ENCODE data around the gene CALN1.
"Not testable (repeated sequence)": the region's sequence is repeated elsewhere in the genome, so short reads cannot be mapped to it uniquely, and the experiment has no call there.

The CALN1 gene

DNA sequence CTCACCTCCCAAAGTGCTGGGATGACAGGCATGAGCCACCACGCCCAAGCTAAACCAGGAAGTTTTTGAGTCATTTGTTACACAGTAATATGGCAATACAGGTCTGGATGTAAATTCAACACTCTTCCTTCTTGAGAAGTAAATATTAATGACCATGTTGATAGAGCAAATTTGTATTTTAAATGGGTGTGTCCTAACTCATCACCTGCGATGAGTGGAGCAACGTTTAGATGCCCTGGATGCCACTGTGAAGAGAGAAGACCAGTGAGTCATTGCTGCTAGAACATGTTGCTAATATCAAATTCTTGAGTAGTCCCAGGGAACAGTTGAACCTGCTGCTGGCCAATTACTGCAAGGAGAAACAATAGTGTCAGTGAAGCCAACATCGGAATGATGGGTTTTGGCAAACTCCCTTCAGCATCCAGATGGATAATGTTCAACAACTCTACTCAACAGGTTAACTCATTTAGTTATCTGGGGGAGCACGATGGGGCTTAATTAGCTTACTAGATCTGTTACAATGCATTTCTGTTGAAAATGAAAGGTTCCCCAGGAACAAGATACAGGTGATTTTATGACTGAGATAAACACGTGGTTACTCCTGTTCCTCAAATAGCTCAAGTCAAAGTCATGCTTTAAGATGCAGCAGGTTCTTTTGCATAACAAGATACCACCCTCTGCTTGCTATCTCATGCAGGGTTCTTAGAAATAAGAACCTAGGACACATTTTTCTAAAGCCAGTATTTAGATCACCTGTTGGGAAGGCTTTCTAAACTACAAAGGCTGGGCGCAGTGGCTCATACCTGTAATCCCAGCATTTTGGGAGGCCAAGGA is 146.8 kb downstream of the CALN1 start:
- no peak for DNase-seq

DNA sequence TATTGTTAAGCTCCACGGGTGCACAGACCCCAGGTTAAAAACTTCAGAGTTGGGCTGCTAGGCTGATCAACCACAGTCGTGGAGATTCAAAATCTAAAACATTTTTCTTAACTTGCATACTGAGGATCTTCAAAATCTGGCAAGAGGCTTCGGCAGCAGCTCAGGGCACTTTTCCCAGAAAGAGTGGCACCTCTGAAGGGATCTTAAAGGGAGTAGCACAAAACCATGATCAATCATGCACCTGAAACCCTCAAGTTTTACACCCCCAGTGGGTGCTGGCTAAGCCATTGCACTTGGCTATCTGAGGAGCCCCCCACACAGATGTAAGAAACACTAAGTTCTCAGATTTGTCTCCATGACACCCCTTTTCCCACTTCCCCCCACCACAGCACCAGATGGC is 151.7 kb downstream of the CALN1 start:
- no peak for DNase-seq

DNA sequence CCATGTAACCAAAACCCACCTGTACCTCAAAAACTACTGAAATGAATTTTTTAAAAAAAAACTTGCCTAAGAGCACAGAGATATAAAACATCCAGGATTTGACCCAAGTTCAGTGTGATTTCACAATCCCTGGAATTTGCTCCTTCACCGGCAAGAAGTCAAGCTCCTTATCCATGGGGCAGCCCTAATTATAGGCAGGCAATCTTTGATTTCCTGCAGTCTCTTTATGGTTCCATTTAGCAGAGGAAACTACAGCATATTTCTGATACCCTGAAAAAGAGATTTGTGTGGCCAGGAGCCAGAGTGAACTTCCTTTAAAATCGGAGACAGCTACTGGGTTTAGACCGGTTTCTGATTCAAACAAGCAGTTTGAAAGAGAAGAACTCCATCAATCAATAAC is 154.1 kb downstream of the CALN1 start:
- DNase-seq: no peak

DNA sequence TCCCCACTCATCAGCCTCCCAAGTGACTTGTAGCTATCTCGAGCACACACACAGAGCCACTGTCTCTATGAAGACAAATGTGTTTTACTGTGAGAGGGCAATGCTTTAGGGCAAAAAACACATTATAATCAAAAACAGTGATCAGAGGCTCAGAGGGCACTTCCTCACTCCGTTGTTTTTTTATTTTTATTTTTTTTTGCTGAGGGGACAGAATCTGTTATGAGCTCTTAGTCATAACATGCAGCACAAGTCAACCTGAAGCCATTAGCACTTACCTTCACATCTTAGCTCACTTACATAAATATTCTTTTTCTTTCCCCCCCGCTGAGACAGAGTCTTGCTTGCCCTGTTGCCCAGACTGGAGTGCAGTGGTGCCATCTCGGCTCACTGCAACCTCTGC is 157.7 kb downstream of the CALN1 start:
- DNase-seq: no peak

DNA sequence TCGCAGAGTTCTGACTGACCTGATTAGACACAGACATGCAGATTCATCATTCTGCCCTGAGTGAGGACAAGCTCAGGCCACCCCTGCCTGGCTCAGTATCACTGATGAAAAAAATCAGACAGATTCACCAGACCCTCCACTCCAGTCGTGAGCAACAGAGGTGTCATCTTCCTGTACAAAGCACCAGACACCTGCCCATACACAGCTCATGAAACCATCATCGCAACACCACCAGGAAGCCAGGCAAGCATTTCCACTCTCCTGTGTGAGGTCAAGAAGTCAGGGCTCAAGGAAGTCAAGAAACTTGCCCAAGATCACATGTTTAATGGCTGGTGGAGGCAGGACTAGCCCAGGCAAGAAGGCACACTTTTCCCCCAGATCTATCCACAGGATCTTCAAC is 163.0 kb downstream of the CALN1 start:
- no peak for DNase-seq

DNA sequence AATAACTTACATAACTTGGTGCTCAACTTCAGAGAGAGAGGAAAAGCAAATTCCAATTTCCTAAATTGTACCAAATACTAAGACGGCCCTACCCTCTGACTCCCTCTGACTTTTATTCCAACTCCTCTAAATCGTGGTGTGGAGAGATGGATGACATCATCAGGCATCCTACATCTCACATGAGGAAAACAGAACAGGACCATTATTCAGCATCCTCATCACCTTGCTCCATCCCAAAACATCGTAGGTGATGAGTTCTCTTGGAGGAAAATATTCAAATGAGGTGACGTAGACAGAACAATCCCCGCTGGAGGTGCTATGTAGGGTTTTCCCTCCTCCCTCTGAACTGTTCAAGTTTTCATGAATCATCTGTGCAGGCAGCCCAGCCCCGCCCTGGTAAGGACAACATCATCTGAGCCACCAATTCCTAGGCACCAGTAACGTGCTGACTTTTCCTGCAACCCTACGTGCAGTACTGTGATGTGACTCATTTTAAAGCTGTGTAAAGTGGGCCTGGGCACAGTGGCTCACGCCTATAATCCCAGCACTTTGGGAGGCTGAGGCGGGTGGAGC is 167.2 kb downstream of the CALN1 start:
- DNase-seq: no peak

DNA sequence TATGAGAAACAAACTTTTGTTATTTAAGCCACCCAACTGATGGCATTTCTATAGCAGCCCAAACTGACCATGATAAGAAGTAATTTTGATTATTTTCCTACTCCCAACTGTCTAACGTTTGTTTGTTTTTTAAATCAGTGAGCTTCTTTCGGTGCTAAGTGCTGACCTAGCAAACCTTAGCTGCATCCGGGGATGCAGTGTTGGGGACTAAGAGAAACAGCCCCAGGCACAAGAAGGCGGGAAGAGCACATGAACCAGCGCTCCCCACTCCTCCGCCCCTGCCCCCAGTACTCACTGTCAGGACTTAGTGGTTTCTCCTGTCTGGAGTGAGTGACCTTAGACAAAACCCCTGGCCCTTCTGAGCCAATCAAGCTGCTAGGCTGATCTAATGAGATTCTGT is 168.8 kb downstream of the CALN1 start:
- no peak for DNase-seq

DNA sequence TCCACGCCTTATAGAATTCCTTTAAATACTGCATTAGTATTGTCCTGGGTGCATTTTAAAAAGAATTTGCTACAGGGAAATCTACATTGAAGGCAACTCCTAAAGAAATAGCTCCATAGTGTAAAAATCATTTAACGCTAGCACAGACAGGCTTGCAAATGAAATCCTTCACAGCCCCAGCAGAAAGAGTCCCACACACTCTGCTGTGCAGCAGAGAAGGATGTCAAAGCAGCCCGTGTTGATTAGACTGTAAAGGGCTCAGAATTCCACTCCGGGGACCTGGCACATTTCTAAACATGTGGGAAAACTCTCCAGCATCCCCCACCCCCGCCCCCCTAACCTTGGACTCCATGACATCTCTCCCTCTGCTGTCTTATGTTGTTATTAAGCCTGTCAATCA is 176.8 kb downstream of the CALN1 start:
- DNase-seq: no peak

DNA sequence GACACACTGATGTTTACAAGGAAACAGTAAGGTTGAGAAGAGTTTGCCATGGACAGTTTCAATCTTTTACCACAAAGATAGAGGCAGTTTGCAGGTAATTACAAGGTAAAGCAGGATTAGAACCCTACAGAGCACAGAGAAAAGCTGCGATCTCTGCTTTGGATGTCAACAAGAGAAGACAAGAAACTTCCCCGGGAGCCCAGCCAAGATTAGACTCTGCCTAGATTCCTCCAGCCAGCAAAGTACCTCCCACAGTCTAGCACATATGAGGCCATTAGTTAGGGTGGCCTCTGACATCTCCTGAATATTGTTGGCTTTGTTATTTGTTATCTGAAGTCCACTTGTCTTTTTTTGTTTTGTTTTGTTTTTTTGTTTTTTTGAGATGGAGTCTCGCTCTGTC is 178.1 kb downstream of the CALN1 start:
- DNase-seq: no peak

DNA sequence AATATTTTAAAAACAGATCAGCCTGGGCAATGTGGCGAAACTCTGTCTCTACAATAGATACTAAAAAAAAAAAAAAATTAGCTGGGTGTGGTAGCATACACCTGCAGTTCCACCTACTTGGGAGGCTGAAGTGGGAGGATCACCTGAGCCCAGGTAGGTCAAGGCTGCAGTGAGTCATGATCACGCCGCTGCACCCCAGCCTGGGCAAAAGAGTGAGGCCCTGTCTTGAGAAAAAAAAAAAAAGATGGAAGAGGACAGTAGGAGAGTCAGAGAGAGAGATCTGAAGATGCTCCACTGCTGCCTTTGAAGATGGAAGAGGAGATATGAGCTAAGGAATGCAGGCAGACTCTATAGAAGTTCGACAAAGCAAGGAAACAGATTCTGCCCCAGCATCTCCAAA is 181.9 kb downstream of the CALN1 start:
- DNase-seq: no peak

DNA sequence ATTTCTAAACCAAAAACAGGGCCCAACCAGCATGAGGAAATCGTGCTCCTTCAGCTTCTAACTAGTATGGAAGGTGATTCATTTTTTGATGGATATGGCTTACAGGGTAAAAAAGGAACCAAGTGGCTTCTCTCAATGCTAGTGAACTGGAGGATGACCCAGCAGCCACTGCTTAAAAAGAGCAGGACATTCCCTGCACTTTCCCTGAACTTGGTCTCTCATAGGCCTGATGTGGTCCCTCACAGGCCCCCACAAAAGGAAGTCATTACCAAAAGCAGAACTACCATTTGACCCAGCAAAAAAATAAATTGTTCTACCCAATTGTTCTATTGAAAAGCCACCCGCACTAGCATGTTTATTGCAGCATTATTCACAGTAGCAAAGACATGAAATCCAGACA is 188.8 kb downstream of the CALN1 start:
- DNase-seq: no peak

DNA sequence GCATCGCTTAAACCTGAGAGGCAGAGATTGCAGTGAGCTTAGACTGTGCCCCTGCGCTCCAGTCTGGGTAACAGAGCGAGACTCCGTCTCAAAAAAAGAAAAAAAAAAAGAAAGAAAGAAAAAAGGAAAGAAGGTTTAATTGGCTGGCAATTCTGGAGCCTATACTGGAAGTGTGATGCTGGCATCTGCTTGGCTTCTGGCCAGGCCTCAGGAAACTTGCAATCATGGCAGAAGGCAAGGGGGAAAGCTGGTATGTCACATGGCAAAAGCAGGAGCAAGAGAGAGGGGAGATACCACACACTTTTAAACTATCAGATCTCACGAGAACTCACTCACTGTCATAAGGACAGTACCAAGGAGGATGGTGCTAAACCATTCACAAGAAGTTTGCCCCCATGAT is 190.0 kb downstream of the CALN1 start:
- no peak for DNase-seq

DNA sequence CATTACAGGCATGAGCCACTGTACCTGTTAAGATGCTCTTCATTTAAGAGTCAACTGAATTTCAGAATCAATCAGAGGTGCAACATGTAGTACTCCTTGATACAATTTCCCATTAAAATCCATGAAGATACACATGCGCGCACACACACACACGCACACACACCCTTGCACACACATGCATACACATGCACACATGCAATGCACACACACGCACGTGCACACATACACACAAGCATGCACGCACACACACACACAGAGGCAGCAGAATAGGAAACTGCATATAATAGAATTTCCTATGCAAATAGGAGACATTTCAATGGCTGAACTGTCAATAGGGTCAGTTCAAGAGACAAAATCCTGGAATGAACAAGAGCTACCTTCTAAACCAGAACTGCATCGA is 192.6 kb downstream of the CALN1 start:
- no peak for DNase-seq

DNA sequence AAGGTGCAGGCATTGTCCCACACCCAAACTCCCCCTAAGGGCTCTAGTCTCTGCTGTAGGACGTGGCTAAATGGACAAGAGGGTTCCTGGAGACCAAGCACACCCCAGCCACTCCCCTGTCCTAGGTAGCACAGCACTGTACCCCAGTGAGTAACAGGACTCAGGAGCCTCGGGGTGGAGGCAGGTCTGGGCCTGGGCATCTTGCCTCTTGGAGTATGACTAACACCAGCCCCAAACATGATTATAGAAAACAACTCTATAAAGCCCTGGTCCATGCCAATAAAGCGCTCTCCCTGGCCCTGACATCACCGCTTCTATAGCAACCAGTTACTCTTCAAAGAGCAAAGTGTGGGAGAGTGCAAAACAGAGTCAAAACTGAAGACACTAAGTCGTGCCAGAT is 195.0 kb downstream of the CALN1 start:
- DNase-seq: no peak

DNA sequence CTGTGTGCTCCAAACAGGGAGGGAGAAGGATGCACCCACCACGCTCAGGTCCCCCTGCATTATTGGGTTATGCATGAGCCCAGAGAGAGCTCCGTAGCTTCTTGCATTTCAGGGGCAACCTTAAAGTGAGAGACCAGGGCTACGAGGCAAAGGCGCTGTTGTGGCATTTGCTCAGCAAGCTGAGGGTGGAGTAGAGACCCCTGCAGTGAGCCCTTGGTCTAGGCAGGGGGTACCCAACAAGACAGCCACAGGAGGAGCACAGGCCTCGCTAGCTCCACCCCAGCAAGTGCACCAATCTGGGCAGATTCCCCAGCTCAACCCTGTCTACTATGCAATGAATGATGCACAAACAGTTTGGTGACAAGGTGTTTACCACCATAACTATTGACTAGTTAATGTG is 198.4 kb downstream of the CALN1 start:
- no peak for DNase-seq

DNA sequence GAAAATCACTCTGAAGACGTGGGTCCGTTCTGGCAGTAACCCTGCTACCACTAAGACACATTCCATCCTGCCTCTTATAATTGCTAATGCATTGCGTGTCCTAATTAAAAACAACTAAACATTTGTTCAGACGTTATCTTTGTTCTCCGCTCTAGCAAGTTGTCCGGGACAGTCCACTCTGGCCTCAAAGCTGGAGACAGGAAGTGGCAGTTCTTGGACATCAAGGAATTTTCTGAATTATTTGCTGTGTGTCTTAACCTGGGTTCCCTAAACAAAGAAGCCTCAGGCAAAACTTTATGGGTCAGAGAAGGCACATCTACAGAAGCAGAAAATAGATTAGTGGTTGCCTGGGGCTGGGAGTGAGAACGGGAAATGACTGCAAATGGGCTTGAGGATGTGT is 199.1 kb downstream of the CALN1 start:
- DNase-seq: no peak

DNA sequence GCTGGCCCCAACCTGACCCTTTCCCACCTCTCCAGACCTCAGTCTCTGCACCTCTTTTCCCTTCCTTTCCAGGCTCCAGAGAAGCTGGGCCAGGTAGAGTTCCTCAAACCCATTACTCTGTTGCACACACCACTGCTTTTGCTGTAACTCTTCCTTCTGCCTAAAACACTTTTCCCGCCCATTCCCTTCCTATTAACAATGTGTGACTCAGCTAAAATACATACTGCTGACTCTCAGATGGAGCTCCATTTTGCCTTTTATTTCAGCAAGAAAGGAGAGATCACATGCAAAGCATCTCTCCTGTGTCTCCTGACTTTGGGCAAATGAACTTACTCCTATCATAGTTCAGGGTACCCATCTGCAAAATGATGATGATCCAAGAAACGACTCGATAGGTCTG is 201.0 kb downstream of the CALN1 start:
- no peak for DNase-seq

DNA sequence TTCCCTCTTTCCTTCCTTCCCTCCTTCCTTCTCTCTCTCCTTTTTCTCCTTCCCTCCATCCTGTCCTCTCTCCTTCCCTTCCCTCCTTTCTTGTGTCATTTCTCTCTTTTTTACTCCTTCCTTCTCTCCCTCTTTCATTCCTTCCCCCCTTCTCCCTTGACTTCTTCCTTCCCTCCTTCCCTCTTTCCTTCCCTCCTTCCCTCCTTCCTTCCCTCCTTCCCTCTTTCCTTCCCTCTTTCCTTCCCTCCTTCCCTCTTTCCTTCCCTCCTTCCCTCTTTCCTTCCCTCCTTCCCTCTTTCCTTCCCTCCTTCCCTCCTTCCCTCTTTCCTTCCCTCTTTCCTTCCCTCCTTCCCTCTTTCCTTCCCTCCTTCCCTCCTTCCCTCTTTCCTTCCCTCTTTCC is 203.1 kb downstream of the CALN1 start:
- DNase-seq: not testable (repeated sequence)

DNA sequence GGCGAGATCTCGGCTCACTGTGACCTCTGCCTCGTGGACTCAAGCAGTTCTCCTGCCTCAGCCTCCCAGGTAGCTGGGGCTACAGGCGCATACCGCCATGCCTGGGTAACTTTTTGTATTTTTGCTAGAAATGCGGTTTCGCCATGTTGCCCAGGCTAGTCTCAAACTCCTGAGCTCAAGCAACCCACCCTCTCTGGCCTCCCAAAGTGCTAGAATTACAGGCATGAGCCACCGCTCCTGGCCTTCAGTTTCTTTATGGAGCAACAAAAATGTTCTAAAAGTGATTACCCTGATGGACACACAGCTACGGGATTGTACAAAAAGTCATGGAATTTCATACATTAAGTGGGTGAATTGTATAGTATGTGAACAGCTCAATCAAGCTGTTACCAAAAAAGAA is 216.0 kb downstream of the CALN1 start:
- DNase-seq: no peak

DNA sequence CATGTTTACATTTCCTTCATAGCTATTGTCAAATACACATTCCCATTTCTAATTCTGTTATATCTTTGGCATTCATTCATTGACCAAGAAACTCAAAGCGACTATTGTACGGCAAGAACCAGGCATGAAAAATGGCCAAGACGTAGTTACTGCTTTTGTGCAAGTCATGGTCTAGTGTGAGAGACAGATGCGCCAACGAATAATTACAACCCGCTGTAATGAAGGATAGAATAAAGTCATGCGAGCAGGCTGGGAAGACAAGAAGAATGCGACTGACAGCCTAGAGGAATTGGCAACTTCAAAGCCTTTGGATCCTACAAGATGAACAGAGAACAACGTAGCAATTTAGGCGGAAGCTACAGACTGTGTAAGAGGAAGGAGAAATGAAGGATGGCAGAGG is 221.2 kb downstream of the CALN1 start:
- no peak for DNase-seq

DNA sequence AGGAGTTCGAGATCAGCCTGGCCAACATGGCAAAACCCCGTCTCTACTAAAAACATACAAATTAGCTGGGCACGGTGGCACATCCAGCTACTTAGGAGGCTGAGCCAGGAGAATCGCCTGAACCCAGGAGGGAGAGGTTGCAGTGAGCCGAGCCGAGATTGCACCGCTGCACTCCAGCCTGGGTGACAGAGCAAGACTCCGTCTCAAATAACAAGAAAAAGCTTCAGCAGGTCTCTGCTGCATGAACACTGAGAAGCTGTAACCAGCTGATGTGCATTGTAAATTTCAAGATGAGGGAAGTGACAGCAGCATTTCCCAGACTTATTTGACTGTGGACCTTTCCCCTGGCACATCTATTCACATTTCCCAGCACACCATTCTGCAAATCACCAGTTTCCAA is 222.0 kb downstream of the CALN1 start:
- no peak for DNase-seq

DNA sequence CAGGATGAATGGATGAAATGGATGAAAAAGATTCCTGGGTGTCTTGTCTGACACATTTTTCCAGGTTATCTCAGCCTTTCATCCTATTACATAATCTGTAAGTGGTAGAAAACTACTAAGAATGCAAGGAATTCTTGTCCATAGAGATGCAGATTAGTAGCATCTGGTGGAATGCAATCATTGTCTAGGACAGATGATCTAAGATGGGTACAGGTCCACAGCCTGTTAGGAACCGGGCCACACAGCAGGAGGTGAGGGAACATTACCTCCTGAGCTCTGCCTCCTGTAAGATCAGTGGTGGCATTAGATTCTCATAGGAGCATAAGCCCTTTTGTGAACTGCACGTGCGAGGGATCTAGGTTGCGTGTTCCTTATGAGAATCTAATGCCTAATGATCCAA is 225.0 kb downstream of the CALN1 start:
- DNase-seq: no peak

DNA sequence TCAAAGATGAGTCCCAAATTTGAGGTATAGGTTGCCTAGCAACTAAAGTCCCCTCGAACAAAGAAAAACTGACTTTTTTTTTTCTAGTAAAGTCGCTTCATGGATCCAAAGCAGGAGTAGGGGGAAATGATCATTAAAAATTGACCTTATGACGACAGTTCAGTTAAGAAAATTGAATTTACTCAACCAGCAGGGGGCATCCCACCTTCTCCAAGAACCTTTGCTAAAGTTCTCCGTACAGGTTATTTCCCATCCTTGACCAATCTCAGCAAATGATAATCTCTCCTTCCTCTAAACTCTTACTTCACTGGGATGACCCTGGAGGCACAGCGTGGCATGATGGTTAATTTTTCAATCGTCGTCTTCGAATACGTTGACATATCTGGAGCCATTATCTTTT is 228.3 kb downstream of the CALN1 start:
- DNase-seq: no peak

DNA sequence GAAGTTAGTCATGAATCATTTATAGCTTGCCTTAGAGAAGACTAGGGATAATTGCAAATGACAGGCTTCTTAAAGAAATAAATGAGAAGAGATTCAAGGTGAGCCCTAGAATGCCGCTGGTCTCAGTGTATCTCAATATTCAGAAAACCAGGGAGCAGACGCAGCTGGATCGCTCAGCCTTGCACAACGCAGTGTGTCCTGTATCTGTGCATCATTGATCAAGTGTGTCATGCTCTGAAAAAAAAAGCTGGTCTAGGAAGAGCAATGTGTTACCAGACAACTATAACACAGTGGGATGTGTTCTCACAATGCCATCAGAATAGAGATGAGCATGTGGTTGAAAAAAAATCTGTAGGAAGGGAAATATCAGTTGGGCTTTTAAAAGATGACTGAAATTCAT is 230.1 kb downstream of the CALN1 start:
- no peak for DNase-seq

DNA sequence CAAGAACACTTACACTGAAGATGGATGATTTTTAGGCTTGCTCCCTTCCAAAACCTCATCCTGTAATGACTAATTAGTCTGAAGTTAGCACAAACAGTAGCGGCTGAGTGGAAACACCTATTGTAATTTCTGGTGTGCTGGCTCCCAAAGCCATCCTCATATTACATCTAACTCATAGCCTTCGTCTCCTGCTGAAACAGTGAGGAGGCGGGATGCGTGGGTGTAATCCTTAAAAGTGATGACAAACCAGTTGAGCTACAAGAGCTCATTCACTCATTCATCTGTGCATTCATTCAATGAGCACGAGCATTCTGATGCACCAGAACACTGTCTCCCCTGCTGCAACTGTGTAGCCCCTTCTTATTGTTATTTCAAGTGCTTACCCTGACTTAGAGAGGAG is 235.3 kb downstream of the CALN1 start:
- no peak for DNase-seq
